HepG2 (cell line): ENCODE results near the gene TTC39C. TPM values are rescaled to one million over a fixed set of nuclear protein-coding genes. Genes with fewer than 3 reads are reported as not detected.

Experiments
- ATAC-seq: fragments of 200-7000 bp; cut with Tn5 transposase; 3 replicates; pipeline ENCODE4 v1.9.1; 2020; ENCODE audit warnings: mild to moderate bottlenecking, moderate library complexity
- BruUV-seq: library from RNA; stranded (reverse); fragments of 400-500 nt; replicated peaks from 2 replicates; lab custom pipeline; 2021; lab: Mats Ljungman, UMichigan
- CTCF ChIA-PET: fragments of 300-600 bp; formaldehyde crosslinking; extraction: SDS; loops from one replicate; lab custom pipeline; 2021; ENCODE audit warnings: low total read pairs, inconsistent platforms, low intra/inter-chr PET ratio; lab: Yijun Ruan, JAX
- POLR2A ChIA-PET: fragments of 350-600 bp; sonication (Branson Sonifier 250); formaldehyde crosslinking; loops from one replicate; lab custom pipeline; 2020; ENCODE audit warnings: antibody characterized with exemption, inconsistent platforms; lab: Yijun Ruan, JAX
- DNase-seq: peaks from one replicate; pipeline ENCODE4 v3.0.0-alpha.2; 2015; ENCODE audit warnings: low spot score
- FAIRE-seq: peaks from 3 replicates; lab custom pipeline; 2011; peaks lifted over from hg19 to GRCh38; lab: Jason Lieb, UNC
- H2AFZ ChIP-seq: one replicate; pipeline ENCODE4 v1.6.1; 2011; ENCODE audit warnings: low read length, inconsistent platforms
- H3K27ac ChIP-seq: fragments of 300-600 bp; 3 replicates; pipeline ENCODE4 v1.8.0; 2011; ENCODE audit warnings: mixed run types, mild to moderate bottlenecking, mixed read lengths, low read length, inconsistent platforms; ENCODE audit not compliant: insufficient read depth; ENCODE audit errors: extremely low read length
- H3K27me3 ChIP-seq, 2 experiments: fragments of 200-600 bp in 1 of 2; 2 replicates in 1 of 2; 3 replicates in 1 of 2; pipeline versions ENCODE4 v1.6.0 to v1.8.0; 2011; ENCODE audit warnings: low read length in 2 of 2, mild to moderate bottlenecking in 2 of 2, moderate library complexity in 2 of 2, inconsistent platforms in 1 of 2; ENCODE audit not compliant: insufficient read depth in 2 of 2, control insufficient read depth in 1 of 2
- H3K36me3 ChIP-seq, 2 experiments: fragments of 200-600 bp in 1 of 2; replicated peaks in 1 of 2; 2 replicates in 1 of 2; 3 replicates in 1 of 2; pipeline versions ENCODE4 v1.5.1 to v1.8.0; 2011; ENCODE audit warnings: low read length in 2 of 2, inconsistent platforms in 1 of 2; ENCODE audit not compliant: insufficient read depth in 2 of 2, control insufficient read depth in 1 of 2
- H3K4me1 ChIP-seq: 2 replicates; pipeline ENCODE4 v1.5.1; 2012; ENCODE audit warnings: low read length, inconsistent platforms; ENCODE audit not compliant: insufficient read depth
- H3K4me2 ChIP-seq: 2 replicates; pipeline ENCODE4 v1.6.0; 2011; ENCODE audit warnings: low read depth, low read length, inconsistent platforms
- H3K4me3 ChIP-seq, 3 experiments: fragments of 200-600 bp in 1 of 3; sonication (generic), shearing (Covaris generic) in 1 of 3; replicated peaks in 1 of 3; 2 replicates each; pipeline ENCODE4 v1.5.1; 2011 to 2016; ENCODE audit warnings: low read length in 3 of 3, inconsistent platforms in 2 of 3, low read depth in 2 of 3, mild to moderate bottlenecking in 2 of 3, control low read depth in 1 of 3, mixed read lengths in 1 of 3; ENCODE audit not compliant: insufficient read depth in 1 of 3
- H3K79me2 ChIP-seq: one replicate; pipeline ENCODE4 v1.6.1; 2011; ENCODE audit warnings: low read length, inconsistent platforms; ENCODE audit not compliant: insufficient read depth
- H3K9ac ChIP-seq: 2 replicates; pipeline ENCODE4 v1.6.0; 2011; ENCODE audit warnings: mild to moderate bottlenecking, low read depth, low read length, inconsistent platforms; ENCODE audit not compliant: insufficient read depth
- H3K9me3 ChIP-seq: 2 replicates; pipeline ENCODE4 v1.5.1; 2012; ENCODE audit warnings: mild to moderate bottlenecking, low read length
- H4K20me1 ChIP-seq: 2 replicates; pipeline ENCODE4 v1.6.0; 2011; ENCODE audit warnings: inconsistent platforms, mild to moderate bottlenecking, low read length, moderate library complexity; ENCODE audit not compliant: insufficient read depth
- ATF7 ChIP-seq, 2 experiments: fragments of 450-650 bp in 1 of 2; sonication (generic) in 1 of 2; formaldehyde crosslinking in 1 of 2; IDR thresholded peaks; 2 replicates each; pipeline versions ENCODE4 v1.4.0 to v1.6.1; 2016 to 2020; ENCODE audit warnings: antibody characterized with exemption in 1 of 2, mild to moderate bottlenecking in 1 of 2, missing genetic modification reagents in 1 of 2
- DRAP1 ChIP-seq: IDR thresholded peaks from 2 replicates; pipeline ENCODE4 v1.6.1; 2016; ENCODE audit warnings: missing genetic modification reagents, missing compliant biosample characterization
- FOXK1 ChIP-seq: sonication (generic); formaldehyde crosslinking; IDR thresholded peaks from 2 replicates; pipeline ENCODE4 v1.4.0; 2020; ENCODE audit warnings: low read depth, missing genetic modification reagents, borderline replicate concordance
- KMT2A ChIP-seq: sonication (generic); formaldehyde crosslinking; IDR thresholded peaks from 2 replicates; pipeline ENCODE4 v1.4.0; 2020; ENCODE audit warnings: missing genetic modification reagents
- RARA ChIP-seq: IDR thresholded peaks from 2 replicates; pipeline ENCODE4 v1.6.1; 2016; ENCODE audit warnings: missing genetic modification reagents, missing compliant biosample characterization
- RELA ChIP-seq: sonication (generic); formaldehyde crosslinking; IDR thresholded peaks from 2 replicates; pipeline ENCODE4 v1.4.0; 2020; ENCODE audit warnings: missing genetic modification reagents
- TFE3 ChIP-seq: IDR thresholded peaks from 2 replicates; pipeline ENCODE4 v1.6.1; 2016
- WGBS: methylation state at CpG from one replicate; pipeline ENCODE4 v1.1.6; 2017; ENCODE audit warnings: low lambda C conversion rate; 5-methylcytosine and 5-hydroxymethylcytosine counted together
- in situ Hi-C: cut with HindIII; loops from 2 replicates; pipeline ENCODE4 v1.10.0; 2017; ENCODE audit warnings: low pct_unique_long_range_greater_than_20kb; ENCODE audit not compliant: extremely low pct_ligation_motif_present
- intact Hi-C: fragments of 100-400 bp; cut with micrococcal nuclease; formaldehyde crosslinking; loops from one replicate; pipeline ENCODE4 v1.10.0; 2022; ENCODE audit not compliant: unreplicated experiment
- polyA plus RNA-seq, 8 experiments: library from polyadenylated mRNA; depleted of rRNA in 3 of 8; stranded (reverse) in 7 of 8; unstranded in 1 of 8; fragments of >200 nt; fragmentation: Illumina TruSeq in 4 of 8; extraction: Trizol in 4 of 8; gene quantifications; 2 replicates each; pipeline versions ENCODE4 v1.2.1 to v1.2.3, GENCODE V29; 2011 to 2016; ENCODE audit warnings: low read depth in 4 of 8, missing spikeins in 1 of 8, mixed read lengths in 1 of 8; ENCODE audit not compliant: insufficient read depth in 1 of 8
- total RNA-seq, 5 experiments: library from RNA; depleted of rRNA; stranded (reverse); fragments of >200 nt; fragmentation: Illumina TruSeq; extraction: Trizol; gene quantifications; 2 replicates each; pipeline ENCODE4 v1.2.3, GENCODE V29; 2016; ENCODE audit warnings: low read depth in 1 of 5
- TF ChIP-seq, protein P1 (sequence below): fragments of 450-650 bp; IDR thresholded peaks from 2 replicates; pipeline ENCODE4 v1.6.1; 2017; ENCODE audit warnings: mild to moderate bottlenecking

Gene TTC39C
- total and polyA plus RNA-seq, 2 of the 13 experiments (the other 11 are each of a cell fraction or from before 2014, with no cell fraction given), result 19.1 to 25.9 TPM

- Histone ChIP-seq H3K27ac (no peak overlapping the region), H2AFZ (no peak overlapping the region), H3K4me3 (no peak overlapping the region), H3K4me1 (peaks cover 45% of the 10 kb centered on the region), H3K36me3 (no peaks in the 10 kb centered on the region), H3K4me2 (no peak overlapping the region), H3K9me3 (no peaks in the 10 kb centered on the region), H3K79me2 (no peaks in the 10 kb centered on the region), H3K9ac (no peak overlapping the region), H3K27me3 (no peaks in the 10 kb centered on the region), H4K20me1 (no peaks in the 10 kb centered on the region)
- intact Hi-C loops, result no loop called here
- in situ Hi-C loops, result no loop called here
- TF ChIP-seq RELA (CRISPR knock-in tag) (no peak), TFE3 (no peak), KMT2A (CRISPR knock-in tag) (no peak), FOXK1 (no peak), DRAP1 (CRISPR knock-in tag) (no peak), RARA (CRISPR knock-in tag) (no peak), ATF7 (IDR thresholded peaks at IDR 0.05) (no peak), ATF7 (CRISPR knock-in tag; IDR thresholded peaks at IDR 0.05) (no peak)
- TF ChIP-seq, protein P1, sequence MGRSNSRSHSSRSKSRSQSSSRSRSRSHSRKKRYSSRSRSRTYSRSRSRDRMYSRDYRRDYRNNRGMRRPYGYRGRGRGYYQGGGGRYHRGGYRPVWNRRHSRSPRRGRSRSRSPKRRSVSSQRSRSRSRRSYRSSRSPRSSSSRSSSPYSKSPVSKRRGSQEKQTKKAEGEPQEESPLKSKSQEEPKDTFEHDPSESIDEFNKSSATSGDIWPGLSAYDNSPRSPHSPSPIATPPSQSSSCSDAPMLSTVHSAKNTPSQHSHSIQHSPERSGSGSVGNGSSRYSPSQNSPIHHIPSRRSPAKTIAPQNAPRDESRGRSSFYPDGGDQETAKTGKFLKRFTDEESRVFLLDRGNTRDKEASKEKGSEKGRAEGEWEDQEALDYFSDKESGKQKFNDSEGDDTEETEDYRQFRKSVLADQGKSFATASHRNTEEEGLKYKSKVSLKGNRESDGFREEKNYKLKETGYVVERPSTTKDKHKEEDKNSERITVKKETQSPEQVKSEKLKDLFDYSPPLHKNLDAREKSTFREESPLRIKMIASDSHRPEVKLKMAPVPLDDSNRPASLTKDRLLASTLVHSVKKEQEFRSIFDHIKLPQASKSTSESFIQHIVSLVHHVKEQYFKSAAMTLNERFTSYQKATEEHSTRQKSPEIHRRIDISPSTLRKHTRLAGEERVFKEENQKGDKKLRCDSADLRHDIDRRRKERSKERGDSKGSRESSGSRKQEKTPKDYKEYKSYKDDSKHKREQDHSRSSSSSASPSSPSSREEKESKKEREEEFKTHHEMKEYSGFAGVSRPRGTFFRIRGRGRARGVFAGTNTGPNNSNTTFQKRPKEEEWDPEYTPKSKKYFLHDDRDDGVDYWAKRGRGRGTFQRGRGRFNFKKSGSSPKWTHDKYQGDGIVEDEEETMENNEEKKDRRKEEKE, result no peak
- no TSS peak for BruUV-seq
- ATAC-seq (no peak), FAIRE-seq (no peak), DNase-seq (no peak)
- ChIA-PET POLR2A (no interaction called here), CTCF (no interaction called here)
- 94% methylated on average over 4 of the region's 4 CpGs for WGBS
Measured at GRCh38 chr18:24054130-24054529, 39.6 kb downstream of the TTC39C start.
